GM18502 (cell line): Measurements from ENCODE around the gene ATMIN.

Experiments used
- ATAC-seq: cut with Tn5 transposase; IDR thresholded peaks from one replicate; pipeline ENCODE4 v1.9.1; 2021; ENCODE audit warnings: mild to moderate bottlenecking; ENCODE audit not compliant: unreplicated experiment, poor library complexity

Gene ATMIN

GRCh38 chr16:81035398-81035974, at the start of gene ATMIN:
TSS of gene ATMIN (plus strand) at chr16:81035842. CDS start at chr16:81035871, 29 bp downstream.
- ATAC-seq = peak; percentile 89

- ATAC-seq = no peak
These were observed 49.1 kb upstream of the ATMIN start for GRCh38 chr16:80986557-80986956.

- no peak for ATAC-seq
These were observed 46.9 kb upstream of the ATMIN start for GRCh38 chr16:80988756-80989155.

- no peak for ATAC-seq
These were observed 45.8 kb upstream of the ATMIN start for GRCh38 chr16:80989801-80990200.

GRCh38 chr16:80990577-80990976, 45.1 kb upstream of the ATMIN start:
- no peak for ATAC-seq

- no peak for ATAC-seq
These were observed 44.7 kb upstream of the ATMIN start for GRCh38 chr16:80990978-80991377.

- no peak for ATAC-seq
These were observed 43.7 kb upstream of the ATMIN start for GRCh38 chr16:80991792-80992430.

GRCh38 chr16:80992676-80993293, 42.9 kb upstream of the ATMIN start:
- ATAC-seq = no peak

GRCh38 chr16:80993307-80993706, 42.3 kb upstream of the ATMIN start:
- ATAC-seq = no peak

- no peak for ATAC-seq
These were observed 41.8 kb upstream of the ATMIN start for GRCh38 chr16:80993834-80994233.

- ATAC-seq = no peak
These were observed 41.2 kb upstream of the ATMIN start for GRCh38 chr16:80994451-80994850.

GRCh38 chr16:80996688-80997138, 38.9 kb upstream of the ATMIN start:
- ATAC-seq = peak; percentile 29

- ATAC-seq = peak; percentile 63
These were observed 38.4 kb upstream of the ATMIN start for GRCh38 chr16:80997139-80997798.

- no peak for ATAC-seq
These were observed 37.5 kb upstream of the ATMIN start for GRCh38 chr16:80997964-80998620.

GRCh38 chr16:81000873-81001272, 34.8 kb upstream of the ATMIN start:
- no peak for ATAC-seq

GRCh38 chr16:81001330-81001729, 34.3 kb upstream of the ATMIN start:
- ATAC-seq = no peak

- no peak for ATAC-seq
These were observed 32.6 kb upstream of the ATMIN start for GRCh38 chr16:81003064-81003463.

GRCh38 chr16:81003610-81004460, 31.8 kb upstream of the ATMIN start:
- no peak for ATAC-seq

- ATAC-seq = no peak
These were observed 30.8 kb upstream of the ATMIN start for GRCh38 chr16:81004646-81005353.
